ENCODE measurements around the gene SDK1.

Gene SDK1

DNA sequence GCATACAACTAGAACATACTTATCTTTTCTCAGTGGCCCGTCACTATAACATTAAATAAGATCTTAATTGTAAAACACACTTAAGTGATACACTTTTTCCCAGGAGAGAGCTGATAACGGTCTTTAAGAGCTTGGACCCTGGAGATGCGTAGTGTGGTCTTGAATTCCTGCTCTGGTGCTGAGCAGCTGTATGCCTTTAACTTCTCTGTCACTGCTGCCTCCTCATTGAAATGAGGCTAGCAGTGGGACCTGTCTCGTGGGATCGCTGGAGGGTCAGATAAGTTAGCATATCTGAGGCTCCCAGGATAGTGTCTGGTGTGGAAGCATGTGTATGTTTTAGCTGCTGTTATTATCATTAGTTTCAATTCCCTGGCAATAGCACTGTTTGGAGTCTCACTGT, 194.9 kb downstream of the SDK1 start:
- ChIA-PET POLR2A (no interaction called here), CTCF (interaction anchor here (0.6 to 1.8 kb wide), 3 partner anchors 12 to 139 kb away, joined by 3 to 11 read pairs (median 3); no protein-coding TSS in a partner anchor)
- TF ChIP-seq ZNF501 (tag by site-specific recombination; IDR thresholded peaks at IDR 0.05) (no peak), TCF7L2 (IDR thresholded peaks at IDR 0.05; ENCODE audit: borderline replicate concordance, low read depth, low read length) (no peak)
- no peaks in the 10 kb centered on the region for H3K4me1 ChIP-seq (ENCODE audit: control insufficient read depth, insufficient read depth, low read length)
- H3K36me3 ChIP-seq (ENCODE audit: control insufficient read depth in 2 of 2, insufficient read depth in 1 of 2, low read length in 2 of 2), result no peaks in the 10 kb centered on the region
- H3K4me3 ChIP-seq (ENCODE audit: low read depth, low read length), result no peak overlapping the region
- no peak overlapping the region for H3K27ac ChIP-seq (ENCODE audit: extremely low read depth, low read depth, low read length)
- no peaks in the 10 kb centered on the region for H3K9me3 ChIP-seq (ENCODE audit: control insufficient read depth, insufficient read depth, low read depth, low read length)

DNA sequence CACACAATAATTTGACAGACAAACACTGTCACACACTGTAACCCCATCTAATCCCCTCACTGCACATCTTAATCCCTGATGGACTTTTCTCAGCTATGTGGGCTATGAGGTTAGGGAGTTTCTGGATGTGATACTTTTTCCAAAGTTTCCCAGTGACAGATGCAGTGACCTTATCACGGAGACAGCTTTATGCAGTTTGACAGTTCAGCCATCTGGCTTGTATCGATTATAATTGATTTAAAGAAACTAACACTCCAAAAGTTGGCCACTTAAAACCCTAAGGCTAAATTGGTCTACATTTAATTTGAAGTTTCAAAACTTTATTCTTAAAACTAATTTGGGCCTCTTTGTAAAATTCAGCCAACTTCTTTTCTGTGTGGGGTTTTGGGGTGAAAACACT, 196.7 kb downstream of the SDK1 start:
- no peaks in the 10 kb centered on the region for H3K9me3 ChIP-seq (ENCODE audit: control insufficient read depth, insufficient read depth, low read depth, low read length)
- TF ChIP-seq ZNF747 (tag by site-specific recombination; IDR thresholded peaks at IDR 0.05) (no peak), ZNF555 (tag by site-specific recombination; conservative IDR thresholded peaks at IDR 0.05) (no peak), ZFP37 (tag by site-specific recombination; IDR thresholded peaks at IDR 0.05) (no peak), ZNF549 (tag by site-specific recombination; IDR thresholded peaks at IDR 0.05) (no peak), ZBTB8A (tag by site-specific recombination; IDR thresholded peaks at IDR 0.05) (no peak), ZNF433 (tag by site-specific recombination; IDR thresholded peaks at IDR 0.05; ENCODE audit: low read depth) (no peak)
- TF ChIP-seq, protein P1, sequence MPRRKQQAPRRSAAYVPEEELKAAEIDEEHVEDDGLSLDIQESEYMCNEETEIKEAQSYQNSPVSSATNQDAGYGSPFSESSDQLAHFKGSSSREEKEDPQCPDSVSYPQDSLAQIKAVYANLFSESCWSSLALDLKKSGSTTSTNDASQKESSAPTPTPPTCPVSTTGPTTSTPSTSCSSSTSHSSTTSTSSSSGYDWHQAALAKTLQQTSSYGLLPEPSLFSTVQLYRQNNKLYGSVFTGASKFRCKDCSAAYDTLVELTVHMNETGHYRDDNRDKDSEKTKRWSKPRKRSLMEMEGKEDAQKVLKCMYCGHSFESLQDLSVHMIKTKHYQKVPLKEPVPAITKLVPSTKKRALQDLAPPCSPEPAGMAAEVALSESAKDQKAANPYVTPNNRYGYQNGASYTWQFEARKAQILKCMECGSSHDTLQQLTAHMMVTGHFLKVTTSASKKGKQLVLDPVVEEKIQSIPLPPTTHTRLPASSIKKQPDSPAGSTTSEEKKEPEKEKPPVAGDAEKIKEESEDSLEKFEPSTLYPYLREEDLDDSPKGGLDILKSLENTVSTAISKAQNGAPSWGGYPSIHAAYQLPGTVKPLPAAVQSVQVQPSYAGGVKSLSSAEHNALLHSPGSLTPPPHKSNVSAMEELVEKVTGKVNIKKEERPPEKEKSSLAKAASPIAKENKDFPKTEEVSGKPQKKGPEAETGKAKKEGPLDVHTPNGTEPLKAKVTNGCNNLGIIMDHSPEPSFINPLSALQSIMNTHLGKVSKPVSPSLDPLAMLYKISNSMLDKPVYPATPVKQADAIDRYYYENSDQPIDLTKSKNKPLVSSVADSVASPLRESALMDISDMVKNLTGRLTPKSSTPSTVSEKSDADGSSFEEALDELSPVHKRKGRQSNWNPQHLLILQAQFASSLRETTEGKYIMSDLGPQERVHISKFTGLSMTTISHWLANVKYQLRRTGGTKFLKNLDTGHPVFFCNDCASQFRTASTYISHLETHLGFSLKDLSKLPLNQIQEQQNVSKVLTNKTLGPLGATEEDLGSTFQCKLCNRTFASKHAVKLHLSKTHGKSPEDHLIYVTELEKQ (tag by site-specific recombination; IDR thresholded peaks at IDR 0.05; ENCODE audit: borderline replicate concordance), result no peak
- TF ChIP-seq, protein P2, sequence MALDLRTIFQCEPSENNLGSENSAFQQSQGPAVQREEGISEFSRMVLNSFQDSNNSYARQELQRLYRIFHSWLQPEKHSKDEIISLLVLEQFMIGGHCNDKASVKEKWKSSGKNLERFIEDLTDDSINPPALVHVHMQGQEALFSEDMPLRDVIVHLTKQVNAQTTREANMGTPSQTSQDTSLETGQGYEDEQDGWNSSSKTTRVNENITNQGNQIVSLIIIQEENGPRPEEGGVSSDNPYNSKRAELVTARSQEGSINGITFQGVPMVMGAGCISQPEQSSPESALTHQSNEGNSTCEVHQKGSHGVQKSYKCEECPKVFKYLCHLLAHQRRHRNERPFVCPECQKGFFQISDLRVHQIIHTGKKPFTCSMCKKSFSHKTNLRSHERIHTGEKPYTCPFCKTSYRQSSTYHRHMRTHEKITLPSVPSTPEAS (tag by site-specific recombination; IDR thresholded peaks at IDR 0.05), result no peak
- no peaks in the 10 kb centered on the region for H3K4me1 ChIP-seq (ENCODE audit: control insufficient read depth, insufficient read depth, low read length)
- ChIA-PET POLR2A (no interaction called here), CTCF (interaction anchor here (0.9 to 2.3 kb wide), 2 partner anchors 12 to 16 kb away, joined by 7 to 12 read pairs; no protein-coding TSS in a partner anchor)
- no peak overlapping the region for H3K4me3 ChIP-seq (ENCODE audit: low read depth, low read length)
- H3K27ac ChIP-seq (ENCODE audit: extremely low read depth, low read depth, low read length), result no peak overlapping the region
- H3K36me3 ChIP-seq (ENCODE audit: control insufficient read depth in 2 of 2, insufficient read depth in 1 of 2, low read length in 2 of 2), result no peaks in the 10 kb centered on the region

DNA sequence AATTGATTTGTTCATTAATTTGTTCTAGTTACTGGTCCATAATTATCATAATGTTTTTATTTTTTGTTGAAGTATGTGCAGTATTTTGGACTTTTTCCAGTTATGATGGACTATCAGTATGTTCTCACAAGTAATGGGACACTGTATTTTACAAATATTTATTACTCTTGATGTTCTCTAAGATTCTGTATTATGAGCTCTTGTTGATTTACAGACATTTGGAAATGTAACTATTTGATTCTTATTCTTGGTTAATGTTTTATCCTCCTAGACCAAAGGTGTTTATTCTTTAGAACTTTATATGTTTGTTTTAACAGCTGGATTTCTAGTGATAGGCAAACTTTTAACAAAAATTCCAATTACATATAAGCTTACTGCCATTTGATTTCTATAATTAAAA, 200.6 kb downstream of the SDK1 start:
- H3K27ac ChIP-seq (ENCODE audit: extremely low read depth, low read depth, low read length), result no peak overlapping the region
- H3K9me3 ChIP-seq (ENCODE audit: control insufficient read depth, insufficient read depth, low read depth, low read length), result no peaks in the 10 kb centered on the region
- ChIA-PET CTCF (no interaction called here), POLR2A (no interaction called here)
- H3K4me1 ChIP-seq (ENCODE audit: control insufficient read depth, insufficient read depth, low read length), result no peaks in the 10 kb centered on the region
- H3K4me3 ChIP-seq (ENCODE audit: low read depth, low read length), result no peak overlapping the region
- H3K36me3 ChIP-seq (ENCODE audit: control insufficient read depth in 2 of 2, insufficient read depth in 1 of 2, low read length in 2 of 2), result no peaks in the 10 kb centered on the region
- no peak for TF ChIP-seq ZNF785 (tag by site-specific recombination; IDR thresholded peaks at IDR 0.05)
- TF ChIP-seq ZBTB20 (tag by site-specific recombination; IDR thresholded peaks at IDR 0.05), result no peak
- TF ChIP-seq SP2 (tag by site-specific recombination; IDR thresholded peaks at IDR 0.05), result no peak
- TF ChIP-seq, protein P3, sequence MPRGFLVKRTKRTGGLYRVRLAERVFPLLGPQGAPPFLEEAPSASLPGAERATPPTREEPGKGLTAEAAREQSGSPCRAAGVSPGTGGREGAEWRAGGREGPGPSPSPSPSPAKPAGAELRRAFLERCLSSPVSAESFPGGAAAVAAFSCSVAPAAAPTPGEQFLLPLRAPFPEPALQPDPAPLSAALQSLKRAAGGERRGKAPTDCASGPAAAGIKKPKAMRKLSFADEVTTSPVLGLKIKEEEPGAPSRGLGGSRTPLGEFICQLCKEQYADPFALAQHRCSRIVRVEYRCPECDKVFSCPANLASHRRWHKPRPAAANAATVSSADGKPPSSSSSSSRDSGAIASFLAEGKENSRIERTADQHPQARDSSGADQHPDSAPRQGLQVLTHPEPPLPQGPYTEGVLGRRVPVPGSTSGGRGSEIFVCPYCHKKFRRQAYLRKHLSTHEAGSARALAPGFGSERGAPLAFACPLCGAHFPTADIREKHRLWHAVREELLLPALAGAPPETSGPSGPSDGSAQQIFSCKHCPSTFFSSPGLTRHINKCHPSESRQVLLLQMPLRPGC (tag by site-specific recombination; IDR thresholded peaks at IDR 0.05), result no peak
- no peak for TF ChIP-seq ZNF423 (tag by site-specific recombination; IDR thresholded peaks at IDR 0.05)
- TF ChIP-seq, protein P4, sequence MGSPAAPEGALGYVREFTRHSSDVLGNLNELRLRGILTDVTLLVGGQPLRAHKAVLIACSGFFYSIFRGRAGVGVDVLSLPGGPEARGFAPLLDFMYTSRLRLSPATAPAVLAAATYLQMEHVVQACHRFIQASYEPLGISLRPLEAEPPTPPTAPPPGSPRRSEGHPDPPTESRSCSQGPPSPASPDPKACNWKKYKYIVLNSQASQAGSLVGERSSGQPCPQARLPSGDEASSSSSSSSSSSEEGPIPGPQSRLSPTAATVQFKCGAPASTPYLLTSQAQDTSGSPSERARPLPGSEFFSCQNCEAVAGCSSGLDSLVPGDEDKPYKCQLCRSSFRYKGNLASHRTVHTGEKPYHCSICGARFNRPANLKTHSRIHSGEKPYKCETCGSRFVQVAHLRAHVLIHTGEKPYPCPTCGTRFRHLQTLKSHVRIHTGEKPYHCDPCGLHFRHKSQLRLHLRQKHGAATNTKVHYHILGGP (tag by site-specific recombination; IDR thresholded peaks at IDR 0.05), result no peak
- no peak for TF ChIP-seq ZFHX2 (tag by site-specific recombination; conservative IDR thresholded peaks at IDR 0.05)
- no peak for TF ChIP-seq REPIN1 (tag by site-specific recombination; IDR thresholded peaks at IDR 0.05; ENCODE audit: low read depth)
- TF ChIP-seq ZNF140 (tag by site-specific recombination; IDR thresholded peaks at IDR 0.05), result no peak
- TF ChIP-seq ZFP69B (tag by site-specific recombination; IDR thresholded peaks at IDR 0.05), result no peak
- TF ChIP-seq GLIS1 (tag by site-specific recombination; IDR thresholded peaks at IDR 0.05), result no peak

Measured in HEK293 (cell line).